ENCODE results near the gene DNAJA4. TPM values are rescaled to one million over a fixed set of nuclear protein-coding genes. Genes with fewer than 3 reads are reported as not detected.

DNAJA4 gene
- total and polyA plus RNA-seq, 2 of the 13 experiments (the other 11 are each of a cell fraction or from before 2014, with no cell fraction given): not detected

- peaks cover 0 to 8% of the 10 kb centered on the region in 2 experiments; a peak in 2 of 5 replicates for H3K27me3 ChIP-seq (ENCODE audit: control insufficient read depth in 1 of 2, insufficient read depth in 2 of 2, low read length in 2 of 2)
- no peak overlapping the region for H3K9ac ChIP-seq (ENCODE audit: insufficient read depth, low read depth, low read length)
- H3K27ac ChIP-seq (ENCODE audit: extremely low read length, insufficient read depth, low read length): no peak overlapping the region
- H2AFZ ChIP-seq (ENCODE audit: low read length): no peak overlapping the region
- CTCF ChIA-PET (ENCODE audit: low intra/inter-chr PET ratio, low total read pairs): no interaction called here
- no peaks in the 10 kb centered on the region for H4K20me1 ChIP-seq (ENCODE audit: insufficient read depth, low read length)
- H3K4me2 ChIP-seq (ENCODE audit: low read depth, low read length): no peak overlapping the region
- no peaks in the 10 kb centered on the region for H3K36me3 ChIP-seq (replicated peaks in 1 of 2; ENCODE audit: control insufficient read depth in 1 of 2, insufficient read depth in 2 of 2, low read length in 2 of 2)
- no TSS peak for BruUV-seq (replicated peaks)
- POLR2A ChIA-PET: no interaction called here
- in situ Hi-C loops (cut with HindIII; ENCODE audit: extremely low pct_ligation_motif_present, low pct_unique_long_range_greater_than_20kb) (no loop called here), intact Hi-C loops (cut with micrococcal nuclease; ENCODE audit: unreplicated experiment) (no loop called here)
- no peak overlapping the region for H3K4me3 ChIP-seq (replicated peaks in 1 of 3; ENCODE audit: insufficient read depth in 1 of 3, low read depth in 2 of 3, low read length in 3 of 3)
- DNase-seq (ENCODE audit: low spot score): no peak
- H3K79me2 ChIP-seq (ENCODE audit: insufficient read depth, low read length): no peaks in the 10 kb centered on the region
- WGBS (ENCODE audit: low lambda C conversion rate): 56% methylated on average over 5 of the region's 5 CpGs
- H3K9me3 ChIP-seq (ENCODE audit: low read length): no peaks in the 10 kb centered on the region
- TF ChIP-seq IKZF4 (CRISPR knock-in tag; IDR thresholded peaks at IDR 0.05; ENCODE audit: borderline replicate concordance, low read depth, not compliant biosample characterization): no peak
- no peak for TF ChIP-seq SATB2 (CRISPR knock-in tag; IDR thresholded peaks at IDR 0.05)
- no peak for TF ChIP-seq U2AF2 (IDR thresholded peaks at IDR 0.05; ENCODE audit: low read depth, low read length)
- TF ChIP-seq RARA (CRISPR knock-in tag; IDR thresholded peaks at IDR 0.05): no peak
- TF ChIP-seq ZFP90 (CRISPR knock-in tag; IDR thresholded peaks at IDR 0.05; ENCODE audit: borderline replicate concordance): no peak
- TF ChIP-seq PREB (CRISPR knock-in tag; IDR thresholded peaks at IDR 0.05): no peak
- no peak for TF ChIP-seq ZNF17 (CRISPR knock-in tag; IDR thresholded peaks at IDR 0.05)
- no peak for TF ChIP-seq ZNF367 (CRISPR knock-in tag; IDR thresholded peaks at IDR 0.05; ENCODE audit: borderline replicate concordance)
- no peak for TF ChIP-seq REPIN1 (CRISPR knock-in tag; IDR thresholded peaks at IDR 0.05; ENCODE audit: borderline replicate concordance, low read depth)
- no peak for TF ChIP-seq ATF4 (CRISPR knock-in tag; IDR thresholded peaks at IDR 0.05)
- no peak for TF ChIP-seq ZNF362 (CRISPR knock-in tag; IDR thresholded peaks at IDR 0.05; ENCODE audit: borderline replicate concordance)
- no peak for TF ChIP-seq ARID4A (CRISPR knock-in tag; IDR thresholded peaks at IDR 0.05; ENCODE audit: borderline replicate concordance)
- TF ChIP-seq MTERF4 (CRISPR knock-in tag; IDR thresholded peaks at IDR 0.05): no peak
- FAIRE-seq: no peak
- ATAC-seq: no peak
- H3K4me1 ChIP-seq (ENCODE audit: insufficient read depth, low read length): no peaks in the 10 kb centered on the region
Measured at GRCh38 chr15:78274994-78275393, 10.6 kb downstream of the DNAJA4 start.

Data from HepG2 (cell line).